GM23248 (cell line): ENCODE data around the gene FAM114A1. TPM values are rescaled to one million over a fixed set of nuclear protein-coding genes. Genes with fewer than 3 reads are reported as not detected.

Experiments
- DNase-seq: peaks from one replicate; pipeline ENCODE4 v3.0.0-alpha.2; 2015
- H2AFZ ChIP-seq: fragments of 200-600 bp; sonication (generic); 2 replicates; pipeline ENCODE4 v1.6.1; 2016; ENCODE audit warnings: antibody characterized with exemption
- H3F3A ChIP-seq: fragments of 200-600 bp; sonication (generic); 2 replicates; pipeline ENCODE4 v1.6.1; 2016; ENCODE audit warnings: mild to moderate bottlenecking, antibody characterized with exemption, mixed run types; ENCODE audit not compliant: insufficient read depth
- H3K27ac ChIP-seq: fragments of 200-600 bp; sonication (generic); 2 replicates; pipeline ENCODE4 v1.5.1; 2016; ENCODE audit warnings: mild to moderate bottlenecking
- H3K27me3 ChIP-seq: fragments of 200-600 bp; sonication (generic); replicated peaks from 2 replicates; pipeline ENCODE4 v1.6.1; 2016; ENCODE audit warnings: mild to moderate bottlenecking; ENCODE audit not compliant: insufficient read depth
- H3K36me3 ChIP-seq: fragments of 200-600 bp; sonication (generic); 2 replicates; pipeline ENCODE4 v1.6.1; 2016; ENCODE audit warnings: low read depth, mild to moderate bottlenecking
- H3K4me1 ChIP-seq: fragments of 200-600 bp; sonication (generic); 2 replicates; pipeline ENCODE4 v1.6.1; 2016; ENCODE audit warnings: mild to moderate bottlenecking; ENCODE audit not compliant: insufficient read depth
- H3K4me2 ChIP-seq: fragments of 200-600 bp; sonication (generic); one replicate; pipeline ENCODE4 v1.6.1; 2016; ENCODE audit warnings: mild to moderate bottlenecking; ENCODE audit not compliant: unreplicated experiment
- H3K4me3 ChIP-seq: fragments of 200-600 bp; sonication (generic); 2 replicates; pipeline ENCODE4 v1.5.1; 2016; ENCODE audit warnings: mild to moderate bottlenecking
- H3K79me2 ChIP-seq: fragments of 200-600 bp; sonication (generic); 2 replicates; pipeline ENCODE4 v1.6.1; 2016; ENCODE audit warnings: mild to moderate bottlenecking; ENCODE audit not compliant: insufficient read depth
- H3K9ac ChIP-seq: fragments of 200-600 bp; sonication (generic); 2 replicates; pipeline ENCODE4 v1.6.1; 2016; ENCODE audit warnings: mild to moderate bottlenecking
- H3K9me2 ChIP-seq: fragments of 200-600 bp; sonication (generic); 2 replicates; pipeline ENCODE4 v1.6.1; 2016; ENCODE audit warnings: mixed run types, mild to moderate bottlenecking, moderate library complexity; ENCODE audit not compliant: insufficient read depth
- H3K9me3 ChIP-seq: fragments of 200-600 bp; sonication (generic); one replicate; pipeline ENCODE4 v1.6.1; 2017; ENCODE audit warnings: low read depth
- H4K20me1 ChIP-seq: fragments of 200-600 bp; sonication (generic); 2 replicates; pipeline ENCODE4 v1.6.0; 2016; ENCODE audit not compliant: insufficient read depth
- EZH2 ChIP-seq: fragments of 200-600 bp; sonication (generic); IDR thresholded peaks from 2 replicates; pipeline ENCODE4 v1.6.1; 2018; ENCODE audit warnings: antibody characterized with exemption, mild to moderate bottlenecking; ENCODE audit not compliant: insufficient read depth, poor library complexity, severe bottlenecking
- EZH2phosphoT487 ChIP-seq: fragments of 200-600 bp; sonication (generic); IDR thresholded peaks from 2 replicates; pipeline ENCODE4 v1.6.1; 2018; ENCODE audit warnings: antibody characterized with exemption, moderate library complexity, mild to moderate bottlenecking, low read depth; ENCODE audit not compliant: insufficient read depth
- WGBS, 2 experiments: methylation state at CpG; one replicate each; pipeline ENCODE4 v1.1.6; 2015 to 2017; ENCODE audit warnings: low lambda C conversion rate in 2 of 2, low coverage in 1 of 2; ENCODE audit errors: missing lambda C conversion rate in 2 of 2; 5-methylcytosine and 5-hydroxymethylcytosine counted together
- in situ Hi-C: fragments of 300-500 bp; cut with MboI; formaldehyde crosslinking; loops from 2 replicates; pipeline ENCODE4 v1.15.0; 2020
- polyA plus RNA-seq: library from polyadenylated mRNA; unstranded; fragments of >200 nt; fragmentation: Nextera tagmentation; extraction: Ambion mirVana; gene quantifications from 2 replicates; pipeline ENCODE4 v1.2.1, GENCODE V29; 2016
- total RNA-seq: library from RNA; depleted of rRNA; stranded (reverse); fragments of >200 nt; shearing (Covaris generic); gene quantifications from 2 replicates; pipeline ENCODE4 v1.2.3, GENCODE V29; 2014

Gene FAM114A1
- total and polyA plus RNA-seq, 2 experiments from 2014 or later, result 237 to 318 TPM

DNA sequence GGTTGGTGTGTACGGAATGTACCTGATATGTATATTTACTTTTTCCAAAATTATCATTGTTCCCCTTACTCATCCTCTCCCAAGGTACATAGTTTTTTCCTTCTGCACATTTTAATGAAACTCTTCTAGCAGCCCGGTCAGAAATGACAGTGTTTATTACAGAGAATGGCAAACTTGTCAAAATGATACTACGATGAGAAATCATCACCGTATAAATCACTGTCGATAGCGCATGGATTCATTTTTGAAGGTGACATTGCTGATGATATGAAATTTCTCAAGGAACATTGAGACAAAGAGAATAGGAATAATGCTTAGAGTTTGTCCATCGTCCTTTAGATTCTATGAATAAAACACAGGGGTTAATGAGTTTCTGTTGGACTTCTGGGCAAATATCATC is 30.6 kb downstream of the FAM114A1 start:
- no peaks in the 10 kb centered on the region for H3K27me3 ChIP-seq
- TF ChIP-seq EZH2phosphoT487, result no peak
- TF ChIP-seq EZH2, result no peak
- peaks cover 69% of the 10 kb centered on the region for H3K36me3 ChIP-seq
- no peak overlapping the region for H3K9ac ChIP-seq
- H4K20me1 ChIP-seq, result peaks cover 3% of the 10 kb centered on the region; the same call in 1 of the 2 replicates
- peaks cover 89% of the 10 kb centered on the region for H3K79me2 ChIP-seq
- DNase-seq, result no peak
- in situ Hi-C loops, result no loop called here
- peaks cover 56% of the 10 kb centered on the region for H3F3A ChIP-seq
- no peak overlapping the region for H3K4me2 ChIP-seq
- H3K9me3 ChIP-seq, result no peaks in the 10 kb centered on the region
- no peak overlapping the region for H3K4me3 ChIP-seq
- no peak overlapping the region for H2AFZ ChIP-seq
- 93% methylated on average over 7 of the region's 7 CpGs for WGBS, 2 experiments
- no peaks in the 10 kb centered on the region for H3K9me2 ChIP-seq
- no peak overlapping the region for H3K27ac ChIP-seq
- H3K4me1 ChIP-seq, result peaks cover 14% of the 10 kb centered on the region

DNA sequence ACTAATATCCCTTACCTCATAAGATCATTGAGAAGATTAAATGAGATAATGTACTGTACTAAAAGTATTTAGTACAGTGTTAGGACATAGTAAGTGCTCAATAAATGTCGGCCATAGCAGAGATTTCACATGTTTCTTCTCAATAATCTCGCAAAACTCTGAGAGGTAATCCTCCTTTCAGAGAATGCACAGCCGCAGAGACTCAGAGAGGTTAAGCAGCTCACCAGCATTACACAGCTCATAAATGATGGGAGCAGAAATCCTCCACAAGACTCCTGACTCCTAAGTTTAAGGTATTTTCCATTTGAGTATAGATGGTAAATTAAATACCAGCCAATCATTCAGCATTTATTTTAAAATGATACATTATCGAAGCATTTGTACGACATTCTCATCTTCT is 34.6 kb downstream of the FAM114A1 start:
- H3K79me2 ChIP-seq, result peaks cover 73% of the 10 kb centered on the region
- H3F3A ChIP-seq, result peaks cover 38% of the 10 kb centered on the region
- H3K9me3 ChIP-seq, result no peaks in the 10 kb centered on the region
- peaks cover 70% of the 10 kb centered on the region for H3K36me3 ChIP-seq
- TF ChIP-seq EZH2, result no peak
- TF ChIP-seq EZH2phosphoT487, result no peak
- in situ Hi-C loops, result no loop called here
- no peak overlapping the region for H2AFZ ChIP-seq
- no peaks in the 10 kb centered on the region; the same call in 1 of the 2 replicates for H4K20me1 ChIP-seq
- no peaks in the 10 kb centered on the region for H3K9me2 ChIP-seq
- WGBS, 2 experiments, result 94 to 96% methylated on average over 5 of the region's 5 CpGs
- peaks cover 6% of the 10 kb centered on the region for H3K4me1 ChIP-seq
- no peaks in the 10 kb centered on the region for H3K27me3 ChIP-seq
- H3K9ac ChIP-seq, result 0 out of 2 replicates have a peak overlapping the region, but pooled peaks have one; percentile 6
- no peak overlapping the region for H3K4me2 ChIP-seq
- H3K4me3 ChIP-seq, result no peak overlapping the region
- DNase-seq, result no peak
- H3K27ac ChIP-seq, result no peak overlapping the region

DNA sequence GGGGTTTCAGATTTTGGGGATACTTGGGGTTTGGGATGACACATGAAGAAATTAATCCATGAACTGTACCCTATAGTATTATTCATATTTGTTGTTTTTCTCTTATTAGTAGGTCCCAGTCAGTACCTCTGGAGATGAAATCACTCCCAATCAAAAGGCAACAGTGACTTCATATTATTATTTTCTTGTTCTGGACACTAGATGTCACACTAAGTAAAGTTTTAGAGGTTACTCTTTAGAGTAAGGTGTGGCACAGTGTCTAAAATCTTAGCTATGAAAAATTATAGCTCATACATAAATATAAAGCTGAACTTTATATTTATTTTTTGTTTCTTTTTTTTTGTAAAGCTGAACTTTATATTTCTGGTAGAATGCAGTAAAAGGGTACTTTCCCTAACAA is 35.1 kb downstream of the FAM114A1 start:
- Histone ChIP-seq H2AFZ (no peak overlapping the region), H3K9me3 (no peaks in the 10 kb centered on the region), H3K4me3 (no peak overlapping the region), H3K4me2 (no peak overlapping the region), H3K9ac (no peak overlapping the region), H3K79me2 (peaks cover 69% of the 10 kb centered on the region), H4K20me1 (no peaks in the 10 kb centered on the region), H3K9me2 (no peaks in the 10 kb centered on the region), H3K4me1 (peaks cover 2% of the 10 kb centered on the region; the same call in 1 of the 2 replicates), H3K27me3 (no peaks in the 10 kb centered on the region), H3K36me3 (peaks cover 73% of the 10 kb centered on the region), H3F3A (peaks cover 34% of the 10 kb centered on the region), H3K27ac (no peak overlapping the region)
- in situ Hi-C loops, result no loop called here
- peak; percentile 38 for DNase-seq
- TF ChIP-seq EZH2phosphoT487 (no peak), EZH2 (no peak)

DNA sequence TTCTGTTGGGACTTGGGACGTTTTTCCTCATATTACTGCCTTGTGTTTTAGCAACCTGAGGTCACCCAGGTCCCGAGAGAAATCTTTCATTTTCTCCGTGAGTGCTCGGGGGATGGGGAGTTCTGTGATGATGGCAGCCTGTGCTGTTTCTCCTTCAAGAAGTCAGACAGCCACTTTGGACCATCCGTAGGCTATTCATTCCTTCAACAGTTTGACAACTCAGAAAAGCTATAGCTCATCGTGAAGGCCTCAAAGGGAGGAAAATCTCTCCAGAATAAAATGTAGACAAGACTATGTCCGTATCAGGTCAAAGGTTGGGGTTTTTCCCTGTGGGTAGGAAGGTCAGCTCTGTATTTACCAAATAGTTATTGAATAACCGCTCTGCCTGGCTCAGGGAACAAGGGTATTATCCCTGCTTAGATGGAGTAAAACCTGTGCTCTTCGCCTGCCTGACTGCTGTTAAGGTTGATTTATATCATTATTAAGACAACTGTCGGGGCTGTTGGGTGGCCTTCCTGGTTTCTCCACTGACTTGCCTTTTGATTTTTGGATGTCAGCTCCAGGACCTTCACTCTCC is 36.6 kb downstream of the FAM114A1 start:
- no peak for DNase-seq
- TF ChIP-seq EZH2phosphoT487 (no peak), EZH2 (no peak)
- H3K27ac ChIP-seq, result no peak overlapping the region
- no peaks in the 10 kb centered on the region for H3K9me3 ChIP-seq
- no peak overlapping the region for H3K4me3 ChIP-seq
- in situ Hi-C loops, result no loop called here
- H3K36me3 ChIP-seq, result peaks cover 77% of the 10 kb centered on the region
- H3K27me3 ChIP-seq, result no peaks in the 10 kb centered on the region
- peaks cover 22% of the 10 kb centered on the region for H3F3A ChIP-seq
- no peaks in the 10 kb centered on the region for H3K9me2 ChIP-seq
- H2AFZ ChIP-seq, result no peak overlapping the region
- 82 to 87% methylated on average over 10 of the region's 10 CpGs for whole genome bisulfite sequencing, 2 experiments
- no peak overlapping the region for H3K4me2 ChIP-seq
- H3K79me2 ChIP-seq, result peaks cover 57% of the 10 kb centered on the region
- no peaks in the 10 kb centered on the region for H3K4me1 ChIP-seq
- H3K9ac ChIP-seq, result no peak overlapping the region
- H4K20me1 ChIP-seq, result no peaks in the 10 kb centered on the region

DNA sequence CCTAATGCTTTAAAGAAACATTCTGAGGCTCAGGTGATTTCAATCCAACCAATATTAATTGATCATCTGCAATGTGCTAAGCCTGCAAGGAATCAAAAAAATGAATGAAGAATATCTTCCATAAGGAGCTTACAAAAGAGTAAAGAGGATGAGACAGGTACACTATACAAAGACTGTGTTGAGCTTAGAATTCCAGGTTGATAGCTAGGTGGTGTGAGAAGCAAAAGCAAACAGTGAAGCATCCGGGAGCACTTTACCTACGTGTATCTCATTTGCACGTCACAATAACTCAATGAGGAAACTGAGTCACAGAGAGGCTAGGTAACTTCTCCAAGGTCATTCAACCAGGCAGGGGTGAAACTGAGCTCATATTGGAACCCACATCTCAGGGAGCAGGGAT is 37.1 kb downstream of the FAM114A1 start:
- Histone ChIP-seq H3K4me3 (no peak overlapping the region), H3K4me1 (no peaks in the 10 kb centered on the region), H3F3A (peaks cover 20% of the 10 kb centered on the region), H2AFZ (no peak overlapping the region), H3K4me2 (no peak overlapping the region), H3K27ac (no peak overlapping the region), H4K20me1 (no peaks in the 10 kb centered on the region), H3K9me3 (no peaks in the 10 kb centered on the region), H3K36me3 (peaks cover 77% of the 10 kb centered on the region), H3K9ac (no peak overlapping the region), H3K27me3 (no peaks in the 10 kb centered on the region), H3K9me2 (no peaks in the 10 kb centered on the region), H3K79me2 (peaks cover 55% of the 10 kb centered on the region)
- 91 to 100% methylated on average over 3 of the region's 3 CpGs for WGBS, 2 experiments
- TF ChIP-seq EZH2, result no peak
- no peak for TF ChIP-seq EZH2phosphoT487
- DNase-seq, result no peak
- in situ Hi-C loops, result no loop called here
